HepG2 (cell line): ENCODE data around the gene CYB5R3.

Experiments
- ATF2 ChIP-seq: sonication (generic); formaldehyde crosslinking; IDR thresholded peaks from 2 replicates; pipeline ENCODE4 v1.4.0; 2020; ENCODE audit warnings: missing genetic modification reagents
- ATF3 ChIP-seq: sonication (generic); formaldehyde crosslinking; IDR thresholded peaks from 2 replicates; pipeline ENCODE4 v1.4.0; 2020; ENCODE audit warnings: missing genetic modification reagents
- BRD4 ChIP-seq: sonication (generic); formaldehyde crosslinking; IDR thresholded peaks from 2 replicates; pipeline ENCODE4 v1.4.0; 2020; ENCODE audit warnings: missing genetic modification reagents
- CTCF ChIP-seq: sonication (generic); formaldehyde crosslinking; IDR thresholded peaks from 2 replicates; pipeline ENCODE4 v1.5.0; 2020; ENCODE audit warnings: mild to moderate bottlenecking, missing genetic modification reagents, moderate library complexity
- EP300 ChIP-seq, 3 experiments: sonication (generic) in 1 of 3; formaldehyde crosslinking in 1 of 3; IDR thresholded peaks; 2 replicates each; pipeline versions ENCODE4 v1.5.1 to v1.6.1; 2011 to 2020; ENCODE audit warnings: low read depth in 2 of 3, low read length in 2 of 3, borderline replicate concordance in 1 of 3, improper control_type of control experiment in 1 of 3, mild to moderate bottlenecking in 1 of 3, missing genetic modification reagents in 1 of 3, moderate library complexity in 1 of 3
- MAFF ChIP-seq: IDR thresholded peaks from 2 replicates; pipeline ENCODE4 v1.6.1; 2011; ENCODE audit warnings: low read depth, low read length, improper control_type of control experiment
- NR3C1 ChIP-seq: sonication (generic); formaldehyde crosslinking; IDR thresholded peaks from 2 replicates; pipeline ENCODE4 v1.4.0; 2020; ENCODE audit warnings: missing genetic modification reagents
- POLR2A ChIP-seq, 2 experiments: IDR thresholded peaks; 2 replicates each; pipeline ENCODE4 v1.6.1; 2011; ENCODE audit warnings: low read depth in 2 of 2, low read length in 2 of 2, mild to moderate bottlenecking in 1 of 2, moderate library complexity in 1 of 2; ENCODE audit not compliant: insufficient read depth in 1 of 2
- POLR2AphosphoS5 ChIP-seq: IDR thresholded peaks from 2 replicates; pipeline ENCODE4 v1.6.1; 2012; ENCODE audit warnings: low read depth, low read length
- RERE ChIP-seq: IDR thresholded peaks from 2 replicates; pipeline ENCODE4 v1.6.1; 2016; ENCODE audit warnings: low read depth, missing genetic modification reagents, missing compliant biosample characterization
- SIN3A ChIP-seq: IDR thresholded peaks from 2 replicates; pipeline ENCODE4 v1.6.1; 2011; ENCODE audit warnings: low read depth, mild to moderate bottlenecking, control low read depth, low read length, borderline replicate concordance

- TF ChIP-seq SIN3A (no peak), ATF2 (CRISPR knock-in tag) (no peak), POLR2A (IDR thresholded peaks at IDR 0.05; ENCODE audit: insufficient read depth in 1 of 2, low read depth in 2 of 2, low read length in 2 of 2) (no peak), EP300 (IDR thresholded peaks at IDR 0.05; ENCODE audit: low read depth in 2 of 2, low read length in 2 of 2) (no peak), EP300 (CRISPR knock-in tag; IDR thresholded peaks at IDR 0.05; ENCODE audit: borderline replicate concordance) (no peak), MAFF (no peak), POLR2AphosphoS5 (no peak), NR3C1 (CRISPR knock-in tag) (no peak), CTCF (no peak), ATF3 (CRISPR knock-in tag) (no peak), BRD4 (no peak), RERE (CRISPR knock-in tag) (no peak)
These were observed 6.2 kb downstream of the CYB5R3 start for GRCh38 chr22:42642806-42643633.
